ENCODE data around the gene CCDC187. TPM values are rescaled to one million over a fixed set of nuclear protein-coding genes. Genes with fewer than 3 reads are reported as not detected.

The CCDC187 gene
- polyA plus RNA-seq, 1 donor from 2014 or later, result not detected

- H4K20me1 ChIP-seq (ENCODE audit: insufficient read depth), result no peaks in the 10 kb centered on the region
- H3K79me2 ChIP-seq (replicated peaks; ENCODE audit: insufficient read depth, low read length), result no peaks in the 10 kb centered on the region
- no peak overlapping the region for H3K9ac ChIP-seq (ENCODE audit: low read length)
- H3K27me3 ChIP-seq (ENCODE audit: insufficient read depth, low read depth, low read length), result no peaks in the 10 kb centered on the region
- H3K4me2 ChIP-seq (ENCODE audit: low read length), result no peak overlapping the region
- no peaks in the 10 kb centered on the region for H3K9me2 ChIP-seq (ENCODE audit: insufficient read depth, low read length)
- H3K27ac ChIP-seq (ENCODE audit: low read length), result no peak overlapping the region
- no peak overlapping the region for H2AFZ ChIP-seq (ENCODE audit: low read depth, low read length)
- H3K4me3 ChIP-seq (ENCODE audit: low read length), result no peak overlapping the region
- TF ChIP-seq TAF1 (IDR thresholded peaks at IDR 0.05; ENCODE audit: low read depth) (no peak), REST (IDR thresholded peaks at IDR 0.05; ENCODE audit: borderline replicate concordance) (no peak), CTCF (IDR thresholded peaks at IDR 0.05; ENCODE audit: poor library complexity, severe bottlenecking) (no peak), MXI1 (conservative IDR thresholded peaks at IDR 0.05; ENCODE audit: poor library complexity, severe bottlenecking) (no peak), SMC3 (conservative IDR thresholded peaks at IDR 0.05; ENCODE audit: poor library complexity) (no peak), POLR2AphosphoS5 (IDR thresholded peaks at IDR 0.05) (no peak), EP300 (conservative IDR thresholded peaks at IDR 0.05; ENCODE audit: poor library complexity, severe bottlenecking) (no peak), EZH2 (IDR thresholded peaks at IDR 0.05; ENCODE audit: borderline replicate concordance, insufficient read depth, low read length, poor library complexity, severe bottlenecking) (no peak), RAD21 (conservative IDR thresholded peaks at IDR 0.05) (no peak)
- no peaks in the 10 kb centered on the region for H3K9me3 ChIP-seq (ENCODE audit: low read length)
- no peaks in the 10 kb centered on the region for H3K36me3 ChIP-seq (ENCODE audit: insufficient read depth, low read length)
- no peaks in the 10 kb centered on the region for H3F3A ChIP-seq (ENCODE audit: insufficient read depth, low read length, poor library complexity, severe bottlenecking)
Measured at GRCh38 chr9:136231478-136232297, 72.2 kb downstream of the CCDC187 start.

- H2AFZ ChIP-seq (ENCODE audit: low read depth, low read length), result no peak overlapping the region
- no peaks in the 10 kb centered on the region for H3K9me2 ChIP-seq (ENCODE audit: insufficient read depth, low read length)
- TF ChIP-seq EP300 (conservative IDR thresholded peaks at IDR 0.05; ENCODE audit: poor library complexity, severe bottlenecking), result no peak
- TF ChIP-seq EZH2 (IDR thresholded peaks at IDR 0.05; ENCODE audit: borderline replicate concordance, insufficient read depth, low read length, poor library complexity, severe bottlenecking), result no peak
- TF ChIP-seq SMC3 (conservative IDR thresholded peaks at IDR 0.05; ENCODE audit: poor library complexity), result no peak
- no peaks in the 10 kb centered on the region for H3K36me3 ChIP-seq (ENCODE audit: insufficient read depth, low read length)
- no peaks in the 10 kb centered on the region for H3K79me2 ChIP-seq (replicated peaks; ENCODE audit: insufficient read depth, low read length)
- no peaks in the 10 kb centered on the region for H4K20me1 ChIP-seq (ENCODE audit: insufficient read depth)
- H3K4me3 ChIP-seq (ENCODE audit: low read length), result no peak overlapping the region
- H3K4me2 ChIP-seq (ENCODE audit: low read length), result no peak overlapping the region
- H3K27me3 ChIP-seq (ENCODE audit: insufficient read depth, low read depth, low read length), result no peaks in the 10 kb centered on the region
- H3K9me3 ChIP-seq (ENCODE audit: low read length), result no peaks in the 10 kb centered on the region
- H3K27ac ChIP-seq (ENCODE audit: low read length), result no peak overlapping the region
- H3K9ac ChIP-seq (ENCODE audit: low read length), result no peak overlapping the region
- H3F3A ChIP-seq (ENCODE audit: insufficient read depth, low read length, poor library complexity, severe bottlenecking), result no peaks in the 10 kb centered on the region
Measured at GRCh38 chr9:136230773-136231172, 73.1 kb downstream of the CCDC187 start.

Data from neural cell (in vitro differentiated cells).